ENCODE results near the gene SERPINA12. TPM values are rescaled to one million over a fixed set of nuclear protein-coding genes. Genes with fewer than 3 reads are reported as not detected.

Gene SERPINA12
- total and polyA plus RNA-seq, 2 experiments from 2014 or later, result not detected

DNA sequence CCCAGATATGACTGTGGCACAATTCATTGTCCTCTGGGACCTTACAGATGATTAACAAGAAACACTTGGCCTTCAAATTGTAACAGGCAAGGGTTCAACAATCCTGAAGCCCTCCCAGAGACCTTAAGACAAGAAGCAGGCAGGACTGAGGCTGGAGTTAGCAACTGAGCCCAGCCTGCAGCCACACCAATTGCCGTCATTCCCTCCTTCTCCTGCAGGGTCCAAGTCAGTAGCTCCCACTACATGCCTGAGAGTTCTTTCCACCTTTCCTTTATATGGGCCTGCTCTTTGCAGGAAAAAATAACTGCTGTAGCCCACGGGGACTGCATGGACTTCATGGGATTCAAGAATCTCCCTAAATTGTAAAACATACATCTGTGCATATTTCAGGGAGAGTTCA lies 49.6 kb upstream of the SERPINA12 start:
- Histone ChIP-seq H3K4me1 (ENCODE audit: insufficient read depth) (no peaks in the 10 kb centered on the region), H3K9me2 (ENCODE audit: insufficient read depth) (no peaks in the 10 kb centered on the region), H3K36me3 (ENCODE audit: insufficient read depth) (no peaks in the 10 kb centered on the region), H3F3A (replicated peaks; ENCODE audit: low read depth) (no peaks in the 10 kb centered on the region), H2AFZ (no peak overlapping the region), H3K79me2 (replicated peaks; ENCODE audit: insufficient read depth) (no peaks in the 10 kb centered on the region), H3K4me3 (no peak overlapping the region), H3K27ac (ENCODE audit: low read depth) (no peak overlapping the region), H3K4me2 (no peak overlapping the region), H4K20me1 (replicated peaks; ENCODE audit: insufficient read depth) (no peaks in the 10 kb centered on the region), H3K27me3 (ENCODE audit: insufficient read depth) (no peaks in the 10 kb centered on the region)
- TF ChIP-seq CREB1 (CRISPR knock-in tag; IDR thresholded peaks at IDR 0.05; ENCODE audit: low read depth), result no peak
- no peak for TF ChIP-seq ZNF331 (CRISPR knock-in tag; IDR thresholded peaks at IDR 0.05; ENCODE audit: low read depth)
- TF ChIP-seq, protein P1, sequence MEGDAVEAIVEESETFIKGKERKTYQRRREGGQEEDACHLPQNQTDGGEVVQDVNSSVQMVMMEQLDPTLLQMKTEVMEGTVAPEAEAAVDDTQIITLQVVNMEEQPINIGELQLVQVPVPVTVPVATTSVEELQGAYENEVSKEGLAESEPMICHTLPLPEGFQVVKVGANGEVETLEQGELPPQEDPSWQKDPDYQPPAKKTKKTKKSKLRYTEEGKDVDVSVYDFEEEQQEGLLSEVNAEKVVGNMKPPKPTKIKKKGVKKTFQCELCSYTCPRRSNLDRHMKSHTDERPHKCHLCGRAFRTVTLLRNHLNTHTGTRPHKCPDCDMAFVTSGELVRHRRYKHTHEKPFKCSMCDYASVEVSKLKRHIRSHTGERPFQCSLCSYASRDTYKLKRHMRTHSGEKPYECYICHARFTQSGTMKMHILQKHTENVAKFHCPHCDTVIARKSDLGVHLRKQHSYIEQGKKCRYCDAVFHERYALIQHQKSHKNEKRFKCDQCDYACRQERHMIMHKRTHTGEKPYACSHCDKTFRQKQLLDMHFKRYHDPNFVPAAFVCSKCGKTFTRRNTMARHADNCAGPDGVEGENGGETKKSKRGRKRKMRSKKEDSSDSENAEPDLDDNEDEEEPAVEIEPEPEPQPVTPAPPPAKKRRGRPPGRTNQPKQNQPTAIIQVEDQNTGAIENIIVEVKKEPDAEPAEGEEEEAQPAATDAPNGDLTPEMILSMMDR (conservative IDR thresholded peaks at IDR 0.05; ENCODE audit: low read depth in 2 of 2), result no peak
- TF ChIP-seq, protein P2, sequence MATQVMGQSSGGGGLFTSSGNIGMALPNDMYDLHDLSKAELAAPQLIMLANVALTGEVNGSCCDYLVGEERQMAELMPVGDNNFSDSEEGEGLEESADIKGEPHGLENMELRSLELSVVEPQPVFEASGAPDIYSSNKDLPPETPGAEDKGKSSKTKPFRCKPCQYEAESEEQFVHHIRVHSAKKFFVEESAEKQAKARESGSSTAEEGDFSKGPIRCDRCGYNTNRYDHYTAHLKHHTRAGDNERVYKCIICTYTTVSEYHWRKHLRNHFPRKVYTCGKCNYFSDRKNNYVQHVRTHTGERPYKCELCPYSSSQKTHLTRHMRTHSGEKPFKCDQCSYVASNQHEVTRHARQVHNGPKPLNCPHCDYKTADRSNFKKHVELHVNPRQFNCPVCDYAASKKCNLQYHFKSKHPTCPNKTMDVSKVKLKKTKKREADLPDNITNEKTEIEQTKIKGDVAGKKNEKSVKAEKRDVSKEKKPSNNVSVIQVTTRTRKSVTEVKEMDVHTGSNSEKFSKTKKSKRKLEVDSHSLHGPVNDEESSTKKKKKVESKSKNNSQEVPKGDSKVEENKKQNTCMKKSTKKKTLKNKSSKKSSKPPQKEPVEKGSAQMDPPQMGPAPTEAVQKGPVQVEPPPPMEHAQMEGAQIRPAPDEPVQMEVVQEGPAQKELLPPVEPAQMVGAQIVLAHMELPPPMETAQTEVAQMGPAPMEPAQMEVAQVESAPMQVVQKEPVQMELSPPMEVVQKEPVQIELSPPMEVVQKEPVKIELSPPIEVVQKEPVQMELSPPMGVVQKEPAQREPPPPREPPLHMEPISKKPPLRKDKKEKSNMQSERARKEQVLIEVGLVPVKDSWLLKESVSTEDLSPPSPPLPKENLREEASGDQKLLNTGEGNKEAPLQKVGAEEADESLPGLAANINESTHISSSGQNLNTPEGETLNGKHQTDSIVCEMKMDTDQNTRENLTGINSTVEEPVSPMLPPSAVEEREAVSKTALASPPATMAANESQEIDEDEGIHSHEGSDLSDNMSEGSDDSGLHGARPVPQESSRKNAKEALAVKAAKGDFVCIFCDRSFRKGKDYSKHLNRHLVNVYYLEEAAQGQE (IDR thresholded peaks at IDR 0.05; ENCODE audit: unreplicated experiment), result no peak
- TF ChIP-seq POLR2AphosphoS5 (IDR thresholded peaks at IDR 0.05; ENCODE audit: low read depth), result no peak
- TF ChIP-seq NANOG (IDR thresholded peaks at IDR 0.05; ENCODE audit: borderline replicate concordance), result no peak
- TF ChIP-seq STAT1 (IDR thresholded peaks at IDR 0.05; ENCODE audit: unreplicated experiment), result no peak
- TF ChIP-seq, protein P3, sequence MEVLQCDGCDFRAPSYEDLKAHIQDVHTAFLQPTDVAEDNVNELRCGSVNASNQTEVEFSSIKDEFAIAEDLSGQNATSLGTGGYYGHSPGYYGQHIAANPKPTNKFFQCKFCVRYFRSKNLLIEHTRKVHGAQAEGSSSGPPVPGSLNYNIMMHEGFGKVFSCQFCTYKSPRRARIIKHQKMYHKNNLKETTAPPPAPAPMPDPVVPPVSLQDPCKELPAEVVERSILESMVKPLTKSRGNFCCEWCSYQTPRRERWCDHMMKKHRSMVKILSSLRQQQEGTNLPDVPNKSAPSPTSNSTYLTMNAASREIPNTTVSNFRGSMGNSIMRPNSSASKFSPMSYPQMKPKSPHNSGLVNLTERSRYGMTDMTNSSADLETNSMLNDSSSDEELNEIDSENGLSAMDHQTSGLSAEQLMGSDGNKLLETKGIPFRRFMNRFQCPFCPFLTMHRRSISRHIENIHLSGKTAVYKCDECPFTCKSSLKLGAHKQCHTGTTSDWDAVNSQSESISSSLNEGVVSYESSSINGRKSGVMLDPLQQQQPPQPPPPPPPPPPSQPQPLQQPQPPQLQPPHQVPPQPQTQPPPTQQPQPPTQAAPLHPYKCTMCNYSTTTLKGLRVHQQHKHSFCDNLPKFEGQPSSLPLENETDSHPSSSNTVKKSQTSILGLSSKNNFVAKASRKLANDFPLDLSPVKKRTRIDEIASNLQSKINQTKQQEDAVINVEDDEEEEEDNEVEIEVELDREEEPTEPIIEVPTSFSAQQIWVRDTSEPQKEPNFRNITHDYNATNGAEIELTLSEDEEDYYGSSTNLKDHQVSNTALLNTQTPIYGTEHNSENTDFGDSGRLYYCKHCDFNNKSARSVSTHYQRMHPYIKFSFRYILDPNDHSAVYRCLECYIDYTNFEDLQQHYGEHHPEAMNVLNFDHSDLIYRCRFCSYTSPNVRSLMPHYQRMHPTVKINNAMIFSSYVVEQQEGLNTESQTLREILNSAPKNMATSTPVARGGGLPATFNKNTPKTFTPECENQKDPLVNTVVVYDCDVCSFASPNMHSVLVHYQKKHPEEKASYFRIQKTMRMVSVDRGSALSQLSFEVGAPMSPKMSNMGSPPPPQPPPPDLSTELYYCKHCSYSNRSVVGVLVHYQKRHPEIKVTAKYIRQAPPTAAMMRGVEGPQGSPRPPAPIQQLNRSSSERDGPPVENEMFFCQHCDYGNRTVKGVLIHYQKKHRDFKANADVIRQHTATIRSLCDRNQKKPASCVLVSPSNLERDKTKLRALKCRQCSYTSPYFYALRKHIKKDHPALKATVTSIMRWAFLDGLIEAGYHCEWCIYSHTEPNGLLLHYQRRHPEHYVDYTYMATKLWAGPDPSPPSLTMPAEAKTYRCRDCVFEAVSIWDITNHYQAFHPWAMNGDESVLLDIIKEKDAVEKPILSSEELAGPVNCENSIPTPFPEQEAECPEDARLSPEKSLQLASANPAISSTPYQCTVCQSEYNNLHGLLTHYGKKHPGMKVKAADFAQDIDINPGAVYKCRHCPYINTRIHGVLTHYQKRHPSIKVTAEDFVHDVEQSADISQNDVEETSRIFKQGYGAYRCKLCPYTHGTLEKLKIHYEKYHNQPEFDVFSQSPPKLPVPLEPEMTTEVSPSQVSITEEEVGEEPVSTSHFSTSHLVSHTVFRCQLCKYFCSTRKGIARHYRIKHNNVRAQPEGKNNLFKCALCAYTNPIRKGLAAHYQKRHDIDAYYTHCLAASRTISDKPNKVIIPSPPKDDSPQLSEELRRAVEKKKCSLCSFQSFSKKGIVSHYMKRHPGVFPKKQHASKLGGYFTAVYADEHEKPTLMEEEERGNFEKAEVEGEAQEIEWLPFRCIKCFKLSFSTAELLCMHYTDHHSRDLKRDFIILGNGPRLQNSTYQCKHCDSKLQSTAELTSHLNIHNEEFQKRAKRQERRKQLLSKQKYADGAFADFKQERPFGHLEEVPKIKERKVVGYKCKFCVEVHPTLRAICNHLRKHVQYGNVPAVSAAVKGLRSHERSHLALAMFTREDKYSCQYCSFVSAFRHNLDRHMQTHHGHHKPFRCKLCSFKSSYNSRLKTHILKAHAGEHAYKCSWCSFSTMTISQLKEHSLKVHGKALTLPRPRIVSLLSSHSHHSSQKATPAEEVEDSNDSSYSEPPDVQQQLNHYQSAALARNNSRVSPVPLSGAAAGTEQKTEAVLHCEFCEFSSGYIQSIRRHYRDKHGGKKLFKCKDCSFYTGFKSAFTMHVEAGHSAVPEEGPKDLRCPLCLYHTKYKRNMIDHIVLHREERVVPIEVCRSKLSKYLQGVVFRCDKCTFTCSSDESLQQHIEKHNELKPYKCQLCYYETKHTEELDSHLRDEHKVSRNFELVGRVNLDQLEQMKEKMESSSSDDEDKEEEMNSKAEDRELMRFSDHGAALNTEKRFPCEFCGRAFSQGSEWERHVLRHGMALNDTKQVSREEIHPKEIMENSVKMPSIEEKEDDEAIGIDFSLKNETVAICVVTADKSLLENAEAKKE (CRISPR knock-in tag; IDR thresholded peaks at IDR 0.05), result no peak
- no peak for TF ChIP-seq EZH2 (IDR thresholded peaks at IDR 0.05; ENCODE audit: low read depth, unreplicated experiment)
- TF ChIP-seq, protein P4, sequence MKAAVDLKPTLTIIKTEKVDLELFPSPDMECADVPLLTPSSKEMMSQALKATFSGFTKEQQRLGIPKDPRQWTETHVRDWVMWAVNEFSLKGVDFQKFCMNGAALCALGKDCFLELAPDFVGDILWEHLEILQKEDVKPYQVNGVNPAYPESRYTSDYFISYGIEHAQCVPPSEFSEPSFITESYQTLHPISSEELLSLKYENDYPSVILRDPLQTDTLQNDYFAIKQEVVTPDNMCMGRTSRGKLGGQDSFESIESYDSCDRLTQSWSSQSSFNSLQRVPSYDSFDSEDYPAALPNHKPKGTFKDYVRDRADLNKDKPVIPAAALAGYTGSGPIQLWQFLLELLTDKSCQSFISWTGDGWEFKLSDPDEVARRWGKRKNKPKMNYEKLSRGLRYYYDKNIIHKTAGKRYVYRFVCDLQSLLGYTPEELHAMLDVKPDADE (IDR thresholded peaks at IDR 0.05), result no peak
- TF ChIP-seq EZH2phosphoT487 (IDR thresholded peaks at IDR 0.05; ENCODE audit: unreplicated experiment), result no peak
- no peak for TF ChIP-seq JUNB (IDR thresholded peaks at IDR 0.05; ENCODE audit: unreplicated experiment)
- TF ChIP-seq ZNF114 (CRISPR knock-in tag; IDR thresholded peaks at IDR 0.05), result no peak
- no peaks in the 10 kb centered on the region for H3K36me3 Mint-ChIP-seq (ENCODE audit: low read depth)
- peaks cover 19% of the 10 kb centered on the region; the same call in 2 of the 3 replicates for H3K9me3 Mint-ChIP-seq
- ATAC-seq (peak; percentile 51), DNase-seq (ENCODE audit: low spot score) (no peak)
- no peak overlapping the region for H3K27ac Mint-ChIP-seq
- peaks cover 5% of the 10 kb centered on the region for H3K27me3 Mint-ChIP-seq (ENCODE audit: insufficient read depth, low read depth, poor library complexity)
- H3K4me3 Mint-ChIP-seq, result no peak overlapping the region
- no peaks in the 10 kb centered on the region for H3K4me1 Mint-ChIP-seq
